GM20000 (cell line): ENCODE results near the gene IRF2.

ENCODE experiments used
- DNase-seq: peaks from one replicate; pipeline ENCODE4 v3.0.0; 2012; ENCODE audit warnings: low spot score
- CTCF ChIP-seq: IDR thresholded peaks from 2 replicates; pipeline ENCODE4 v1.5.1; 2012; ENCODE audit warnings: mild to moderate bottlenecking, control low read depth; ENCODE audit errors: extremely low read depth, missing control alignments

The IRF2 gene

GRCh38 chr4:184404047-184404446 is 70.3 kb downstream of the IRF2 start:
- DNase-seq = no peak
- TF ChIP-seq CTCF = no peak

- no peak for DNase-seq
- TF ChIP-seq CTCF = no peak
These were observed 71.0 kb downstream of the IRF2 start for GRCh38 chr4:184403384-184403781.

GRCh38 chr4:184402740-184403383 is 71.5 kb downstream of the IRF2 start:
- TF ChIP-seq CTCF = no peak
- no peak for DNase-seq

- no peak for TF ChIP-seq CTCF
- DNase-seq = no peak
These were observed 72.1 kb downstream of the IRF2 start for GRCh38 chr4:184402239-184402638.

GRCh38 chr4:184401397-184402171 is 72.8 kb downstream of the IRF2 start:
- no peak for DNase-seq
- no peak for TF ChIP-seq CTCF

GRCh38 chr4:184400891-184401290 is 73.5 kb downstream of the IRF2 start:
- no peak for DNase-seq
- TF ChIP-seq CTCF = no peak

GRCh38 chr4:184400375-184400870 is 73.9 kb downstream of the IRF2 start:
- TF ChIP-seq CTCF = no peak
- no peak for DNase-seq
